Astrocyte (in vitro differentiated cells and primary cell): Measurements from ENCODE around the gene THPO.
A peak's percentile ranks its signal among the peaks of the same experiment; 100 is the strongest.

Experiments used
- CTCF ChIP-seq: IDR thresholded peaks from 2 replicates; pipeline ENCODE4 v1.5.1; 2011; ENCODE audit warnings: low read depth, mild to moderate bottlenecking, inconsistent platforms, low read length, moderate library complexity; ENCODE audit not compliant: insufficient read depth
- EZH2 ChIP-seq: IDR thresholded peaks from 2 replicates; pipeline ENCODE4 v1.6.1; 2012; ENCODE audit warnings: mild to moderate bottlenecking, low read length, inconsistent platforms; ENCODE audit not compliant: insufficient read depth

DNA sequence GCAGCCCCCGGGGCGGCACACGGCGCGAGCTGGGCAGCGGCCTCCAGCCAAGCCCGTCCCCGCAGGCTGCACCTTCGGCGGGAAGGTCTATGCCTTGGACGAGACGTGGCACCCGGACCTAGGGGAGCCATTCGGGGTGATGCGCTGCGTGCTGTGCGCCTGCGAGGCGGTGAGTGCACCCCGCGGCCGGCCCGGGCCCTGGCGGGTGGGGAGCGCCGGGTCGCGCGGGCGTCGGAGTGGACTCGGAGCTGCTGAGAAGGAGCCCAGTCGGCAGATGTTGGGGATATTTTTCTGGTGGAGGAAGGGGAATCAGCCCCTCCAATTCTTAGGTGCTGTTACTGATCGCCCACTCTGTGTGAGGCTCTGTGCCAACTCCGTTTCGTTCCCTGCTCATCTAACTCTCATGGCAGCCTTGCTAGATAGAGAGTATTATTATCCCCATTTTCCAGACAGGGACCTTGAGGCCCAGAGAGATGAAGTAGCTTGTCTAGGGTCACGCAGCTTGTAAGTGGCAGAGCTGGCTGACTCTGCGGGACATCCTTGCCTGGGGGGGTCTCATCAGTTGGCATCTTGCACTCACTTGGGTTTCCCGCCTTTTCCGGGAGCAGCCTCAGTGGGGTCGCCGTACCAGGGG, 2.7 kb upstream of the THPO start:
- peak; percentile 100 for TF ChIP-seq EZH2
- no peak for TF ChIP-seq CTCF
